Occipital lobe (tissue), 2 donors: ENCODE data around the gene MOB3B. TPM values are rescaled to one million over a fixed set of nuclear protein-coding genes. Genes with fewer than 3 reads are reported as not detected.

Experiments used
- DNase-seq: peaks from one replicate; lab custom pipeline; 2025; lab: John Stamatoyannopoulos, UW
- total RNA-seq: library from RNA; depleted of rRNA; stranded (reverse); fragments of >200 nt; gene quantifications from one replicate; pipeline ENCODE4 v1.2.3, GENCODE V29; 2014

Gene MOB3B
- total RNA-seq, 1 donor from 2014 or later, result 6.2 TPM

GRCh38 chr9:27292659-27293405 is 236.8 kb downstream of the MOB3B start:
- no peak for DNase-seq

GRCh38 chr9:27291292-27291691 is 238.3 kb downstream of the MOB3B start:
- DNase-seq, result no peak

- no peak for DNase-seq
Measured at GRCh38 chr9:27282269-27282668, 247.3 kb downstream of the MOB3B start.

GRCh38 chr9:27280860-27281259 is 248.8 kb downstream of the MOB3B start:
- no peak for DNase-seq

GRCh38 chr9:27280249-27280648 is 249.4 kb downstream of the MOB3B start:
- no peak for DNase-seq

GRCh38 chr9:27279611-27280010 is 250.0 kb downstream of the MOB3B start:
- no peak for DNase-seq

- no peak for DNase-seq
Measured at GRCh38 chr9:27278374-27278773, 251.2 kb downstream of the MOB3B start.

- DNase-seq, result no peak
Measured at GRCh38 chr9:27276193-27277030, 253.2 kb downstream of the MOB3B start.

Other genes with a start within 250 kb of the MOB3B start
- gene EQTN, start 232.7 kb downstream of the MOB3B start, total RNA-seq, result 1.6 TPM
- gene IFNK, start 5.5 kb downstream of the MOB3B start, total RNA-seq, result not detected
- gene C9orf72, start 43.7 kb upstream of the MOB3B start, total RNA-seq, result 69.3 TPM